HFFc6 (cell line): ENCODE data around the gene NPAS2. TPM values are rescaled to one million over a fixed set of nuclear protein-coding genes. Genes with fewer than 3 reads are reported as not detected.

Experiments used
- DNase-seq: peaks from one replicate; pipeline ENCODE4 v3.0.0-alpha.2; 2018
- H3K27ac Mint-ChIP-seq: 2 replicates; pipeline ENCODE4 v1.8.0; 2020; ENCODE audit warnings: mild to moderate bottlenecking, mixed read lengths
- H3K27me3 Mint-ChIP-seq: 2 replicates; pipeline ENCODE4 v1.8.0; 2021; ENCODE audit warnings: mild to moderate bottlenecking, moderate library complexity, mixed read lengths; ENCODE audit not compliant: insufficient read depth
- H3K36me3 Mint-ChIP-seq: 2 replicates; pipeline ENCODE4 v1.8.0; 2021; ENCODE audit warnings: low read depth, mixed read lengths
- H3K4me1 Mint-ChIP-seq: 2 replicates; pipeline ENCODE4 v1.8.0; 2020; ENCODE audit warnings: low read depth, mixed read lengths
- H3K4me3 Mint-ChIP-seq: 2 replicates; pipeline ENCODE4 v1.8.0; 2020; ENCODE audit warnings: mild to moderate bottlenecking, moderate library complexity, mixed read lengths
- H3K9me3 Mint-ChIP-seq: 2 replicates; pipeline ENCODE4 v1.8.0; 2020; ENCODE audit warnings: mild to moderate bottlenecking, mixed read lengths
- CTCF ChIP-seq: fragments of 200-600 bp; sonication (generic); IDR thresholded peaks from 2 replicates; pipeline ENCODE4 v1.5.0; 2021; ENCODE audit warnings: antibody characterized with exemption, mild to moderate bottlenecking
- total RNA-seq, 6 experiments: library from RNA; stranded (reverse); fragmentation: NEBNext Ultra II Directional; extraction: Animal tissue kit (Norgen Biotek cat#: 25700); gene quantifications; 2 replicates in 1 of 6; 3 replicates in 5 of 6; pipeline ENCODE4 v1.2.3, GENCODE V29; 2021

Gene NPAS2
- total RNA-seq, 6 experiments from 2014 or later, result 8.8 to 14.7 (median 9.3) TPM

GRCh38 chr2:101023327-101024107 lies 203.6 kb downstream of the NPAS2 start:
- Mint-ChIP-seq H3K9me3 (no peaks in the 10 kb centered on the region), H3K4me3 (no peak overlapping the region), H3K27ac (no peak overlapping the region), H3K36me3 (no peaks in the 10 kb centered on the region; the same call in 1 of the 2 replicates), H3K27me3 (peaks cover under 1% of the 10 kb centered on the region; the same call in 1 of the 2 replicates), H3K4me1 (no peaks in the 10 kb centered on the region)
- no peak for TF ChIP-seq CTCF
- DNase-seq, result no peak

GRCh38 chr2:101025561-101025960 lies 205.6 kb downstream of the NPAS2 start:
- no peak overlapping the region for H3K27ac Mint-ChIP-seq
- no peaks in the 10 kb centered on the region for H3K4me1 Mint-ChIP-seq
- no peak overlapping the region for H3K4me3 Mint-ChIP-seq
- peaks cover 2% of the 10 kb centered on the region; the same call in 1 of the 2 replicates for H3K27me3 Mint-ChIP-seq
- H3K36me3 Mint-ChIP-seq, result no peaks in the 10 kb centered on the region; the same call in 1 of the 2 replicates
- no peaks in the 10 kb centered on the region for H3K9me3 Mint-ChIP-seq
- no peak for DNase-seq
- no peak for TF ChIP-seq CTCF

GRCh38 chr2:101026253-101026701 lies 206.3 kb downstream of the NPAS2 start:
- DNase-seq, result no peak
- Mint-ChIP-seq H3K27ac (no peak overlapping the region), H3K4me1 (no peaks in the 10 kb centered on the region), H3K9me3 (no peaks in the 10 kb centered on the region), H3K27me3 (peaks cover 2% of the 10 kb centered on the region; the same call in 1 of the 2 replicates), H3K4me3 (no peak overlapping the region), H3K36me3 (no peaks in the 10 kb centered on the region)
- TF ChIP-seq CTCF, result no peak

- DNase-seq, result no peak
- no peaks in the 10 kb centered on the region for H3K4me1 Mint-ChIP-seq
- H3K36me3 Mint-ChIP-seq, result no peaks in the 10 kb centered on the region
- no peaks in the 10 kb centered on the region for H3K9me3 Mint-ChIP-seq
- H3K27me3 Mint-ChIP-seq, result peaks cover 2% of the 10 kb centered on the region; the same call in 1 of the 2 replicates
- H3K4me3 Mint-ChIP-seq, result no peak overlapping the region
- no peak for TF ChIP-seq CTCF
- no peak overlapping the region for H3K27ac Mint-ChIP-seq
Observed at GRCh38 chr2:101026923-101027469, 207.1 kb downstream of the NPAS2 start.

- H3K4me3 Mint-ChIP-seq, result no peak overlapping the region
Observed at GRCh38 chr2:101027852-101028251, 207.9 kb downstream of the NPAS2 start.

More at GRCh38 chr2:101027852-101028251, 207.9 kb downstream of the NPAS2 start:
- Mint-ChIP-seq H3K9me3 (no peaks in the 10 kb centered on the region), H3K36me3 (no peaks in the 10 kb centered on the region), H3K27ac (no peak overlapping the region), H3K27me3 (peaks cover 2% of the 10 kb centered on the region; the same call in 1 of the 2 replicates), H3K4me1 (no peaks in the 10 kb centered on the region)
- no peak for DNase-seq
- TF ChIP-seq CTCF, result no peak
